ENCODE data around the gene FRMPD3. TPM values are rescaled to one million over a fixed set of nuclear protein-coding genes. Genes with fewer than 3 reads are reported as not detected.

The FRMPD3 gene
- 0.31 TPM for total RNA-seq

DNA sequence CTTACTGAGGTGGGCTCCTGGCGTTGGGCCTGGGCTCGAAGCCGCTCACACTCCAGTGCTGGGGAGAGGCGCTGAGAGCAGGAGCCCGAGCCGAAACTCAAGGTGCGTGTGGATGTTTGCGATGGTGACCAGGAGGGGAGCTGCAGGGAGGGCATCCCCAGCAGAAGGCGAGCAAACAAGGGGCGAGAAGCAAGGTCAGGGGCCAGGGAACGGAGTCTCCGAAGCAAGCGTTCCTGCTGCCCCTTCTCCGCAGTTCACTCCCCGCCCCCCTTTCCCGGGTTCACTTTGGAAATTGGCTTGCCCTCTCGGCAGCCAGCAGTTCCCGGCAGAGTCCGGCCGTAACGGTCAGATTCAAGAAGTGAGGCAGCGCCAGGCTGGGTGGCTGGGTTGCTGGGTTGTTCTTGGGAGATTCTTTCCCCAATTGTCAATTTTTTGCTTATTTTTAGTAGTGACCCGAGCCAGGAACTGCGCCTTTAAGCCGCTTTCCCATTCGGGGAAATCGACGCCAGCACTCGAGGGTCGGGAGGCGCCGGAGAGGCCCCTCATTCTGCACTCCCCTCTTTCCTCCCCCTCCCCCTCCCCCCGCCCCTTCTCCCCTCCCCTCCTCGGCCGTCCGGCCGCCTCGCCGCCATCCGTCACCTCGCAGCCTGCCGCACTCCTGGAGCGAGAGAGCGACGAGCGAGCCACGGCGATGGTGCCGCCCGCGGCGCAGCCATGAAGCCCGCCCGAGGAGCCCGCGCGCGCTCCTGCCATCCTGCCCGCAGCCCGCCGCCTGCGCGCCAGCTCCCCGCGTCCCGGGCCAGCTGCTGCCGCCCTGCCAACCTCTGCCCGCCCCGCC, at the start of gene FRMPD3:
Gene FRMPD3 (plus strand): TSS at position 655 of the 838 bp plus-strand sequence. CDS start 76,937 bp downstream, outside the sequence.
- no peaks in the 10 kb centered on the region for H3K4me1 ChIP-seq (ENCODE audit: insufficient read depth, low read length)
- no peaks in the 10 kb centered on the region for H3K9me3 ChIP-seq (ENCODE audit: low read depth, low read length)
- H3K27me3 ChIP-seq (ENCODE audit: insufficient read depth, low read length) = peaks cover 10% of the 10 kb centered on the region
- H3K4me3 ChIP-seq (ENCODE audit: low read length) = no peak within 1 kb of the TSS

DNA sequence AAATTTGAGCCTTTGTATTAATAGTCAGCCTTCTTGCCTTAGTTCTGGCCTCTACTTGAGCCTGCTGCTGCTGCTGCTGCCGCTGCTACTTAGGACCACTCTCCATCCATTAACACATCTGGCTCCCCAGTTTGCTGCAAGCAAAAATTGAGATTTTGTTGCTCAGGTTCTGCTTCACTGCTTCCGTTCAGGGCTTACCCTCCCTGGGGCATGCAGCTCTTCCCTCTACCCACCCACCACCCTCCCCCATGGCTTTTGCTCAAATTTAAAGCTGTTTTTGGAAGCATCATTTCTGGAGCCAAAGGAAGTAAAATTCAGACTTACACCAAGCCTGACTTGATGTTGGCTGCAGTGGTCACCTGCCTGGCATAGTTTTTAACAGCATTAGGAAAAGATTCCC, 28.9 kb upstream of the FRMPD3 start:
- Histone ChIP-seq H3K27me3 (ENCODE audit: insufficient read depth, low read length) (no peaks in the 10 kb centered on the region), H3K9me3 (ENCODE audit: low read depth, low read length) (no peaks in the 10 kb centered on the region), H3K4me1 (ENCODE audit: insufficient read depth, low read length) (no peaks in the 10 kb centered on the region), H3K4me3 (ENCODE audit: low read length) (no peak overlapping the region)

GRCh38 chrX:107421337-107421861, 28.1 kb upstream of the FRMPD3 start:
- Histone ChIP-seq H3K4me1 (ENCODE audit: insufficient read depth, low read length) (no peaks in the 10 kb centered on the region), H3K9me3 (ENCODE audit: low read depth, low read length) (no peaks in the 10 kb centered on the region), H3K27me3 (ENCODE audit: insufficient read depth, low read length) (no peaks in the 10 kb centered on the region), H3K4me3 (ENCODE audit: low read length) (no peak overlapping the region)

GRCh38 chrX:107429090-107429489, 20.4 kb upstream of the FRMPD3 start:
- H3K4me3 ChIP-seq (ENCODE audit: low read length) = no peak overlapping the region
- H3K4me1 ChIP-seq (ENCODE audit: insufficient read depth, low read length) = no peaks in the 10 kb centered on the region
- H3K27me3 ChIP-seq (ENCODE audit: insufficient read depth, low read length) = no peaks in the 10 kb centered on the region
- H3K9me3 ChIP-seq (ENCODE audit: low read depth, low read length) = no peaks in the 10 kb centered on the region

GRCh38 chrX:107440187-107440586, 9.3 kb upstream of the FRMPD3 start:
- no peak overlapping the region for H3K4me3 ChIP-seq (ENCODE audit: low read length)
- no peaks in the 10 kb centered on the region for H3K4me1 ChIP-seq (ENCODE audit: insufficient read depth, low read length)
- H3K9me3 ChIP-seq (ENCODE audit: low read depth, low read length) = no peaks in the 10 kb centered on the region
- H3K27me3 ChIP-seq (ENCODE audit: insufficient read depth, low read length) = no peaks in the 10 kb centered on the region

- no peaks in the 10 kb centered on the region for H3K4me1 ChIP-seq (ENCODE audit: insufficient read depth, low read length)
- no peak overlapping the region for H3K4me3 ChIP-seq (ENCODE audit: low read length)
- no peaks in the 10 kb centered on the region for H3K27me3 ChIP-seq (ENCODE audit: insufficient read depth, low read length)
- H3K9me3 ChIP-seq (ENCODE audit: low read depth, low read length) = no peaks in the 10 kb centered on the region
Observed at GRCh38 chrX:107440692-107441091, 8.8 kb upstream of the FRMPD3 start.

GRCh38 chrX:107442914-107443527, 6.4 kb upstream of the FRMPD3 start:
- H3K4me3 ChIP-seq (ENCODE audit: low read length) = no peak overlapping the region
- H3K27me3 ChIP-seq (ENCODE audit: insufficient read depth, low read length) = peaks cover under 1% of the 10 kb centered on the region
- H3K9me3 ChIP-seq (ENCODE audit: low read depth, low read length) = no peaks in the 10 kb centered on the region
- no peaks in the 10 kb centered on the region for H3K4me1 ChIP-seq (ENCODE audit: insufficient read depth, low read length)

- no peaks in the 10 kb centered on the region for H3K9me3 ChIP-seq (ENCODE audit: low read depth, low read length)
- H3K27me3 ChIP-seq (ENCODE audit: insufficient read depth, low read length) = peaks cover 8% of the 10 kb centered on the region
- H3K4me3 ChIP-seq (ENCODE audit: low read length) = no peak overlapping the region
- H3K4me1 ChIP-seq (ENCODE audit: insufficient read depth, low read length) = no peaks in the 10 kb centered on the region
Observed at GRCh38 chrX:107445146-107445545, 4.3 kb upstream of the FRMPD3 start.

DNA sequence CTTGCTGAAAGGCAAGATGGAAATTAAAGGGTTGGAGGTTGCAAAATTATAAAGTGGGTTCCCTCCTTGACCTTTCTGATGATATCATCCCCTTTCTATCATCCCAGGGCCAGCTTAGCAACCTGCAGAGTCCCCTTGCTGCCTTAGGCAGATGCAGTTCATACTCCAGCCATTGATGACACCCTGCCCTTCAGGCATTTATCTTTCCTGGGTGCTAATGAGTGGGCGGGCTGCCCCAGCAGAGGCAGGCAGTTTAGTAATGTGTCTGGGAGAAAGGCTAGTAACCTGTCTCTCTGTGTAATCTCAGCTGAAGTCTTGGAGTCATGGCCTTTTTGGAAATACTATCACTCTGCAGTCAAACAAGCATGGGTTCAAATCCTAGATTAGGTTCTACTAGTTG, 3.8 kb upstream of the FRMPD3 start:
- Histone ChIP-seq H3K9me3 (ENCODE audit: low read depth, low read length) (no peaks in the 10 kb centered on the region), H3K27me3 (ENCODE audit: insufficient read depth, low read length) (peaks cover 9% of the 10 kb centered on the region), H3K4me1 (ENCODE audit: insufficient read depth, low read length) (no peaks in the 10 kb centered on the region), H3K4me3 (ENCODE audit: low read length) (no peak overlapping the region)

GRCh38 chrX:107447642-107448041, 1.8 kb upstream of the FRMPD3 start:
- no peaks in the 10 kb centered on the region for H3K9me3 ChIP-seq (ENCODE audit: low read depth, low read length)
- no peak overlapping the region for H3K4me3 ChIP-seq (ENCODE audit: low read length)
- peaks cover 10% of the 10 kb centered on the region for H3K27me3 ChIP-seq (ENCODE audit: insufficient read depth, low read length)
- H3K4me1 ChIP-seq (ENCODE audit: insufficient read depth, low read length) = no peaks in the 10 kb centered on the region

- H3K9me3 ChIP-seq (ENCODE audit: low read depth, low read length) = no peaks in the 10 kb centered on the region
- peaks cover 10% of the 10 kb centered on the region for H3K27me3 ChIP-seq (ENCODE audit: insufficient read depth, low read length)
- no peaks in the 10 kb centered on the region for H3K4me1 ChIP-seq (ENCODE audit: insufficient read depth, low read length)
- no peak overlapping the region for H3K4me3 ChIP-seq (ENCODE audit: low read length)
Observed at GRCh38 chrX:107448625-107448997, 841 bp upstream of the FRMPD3 start.

DNA sequence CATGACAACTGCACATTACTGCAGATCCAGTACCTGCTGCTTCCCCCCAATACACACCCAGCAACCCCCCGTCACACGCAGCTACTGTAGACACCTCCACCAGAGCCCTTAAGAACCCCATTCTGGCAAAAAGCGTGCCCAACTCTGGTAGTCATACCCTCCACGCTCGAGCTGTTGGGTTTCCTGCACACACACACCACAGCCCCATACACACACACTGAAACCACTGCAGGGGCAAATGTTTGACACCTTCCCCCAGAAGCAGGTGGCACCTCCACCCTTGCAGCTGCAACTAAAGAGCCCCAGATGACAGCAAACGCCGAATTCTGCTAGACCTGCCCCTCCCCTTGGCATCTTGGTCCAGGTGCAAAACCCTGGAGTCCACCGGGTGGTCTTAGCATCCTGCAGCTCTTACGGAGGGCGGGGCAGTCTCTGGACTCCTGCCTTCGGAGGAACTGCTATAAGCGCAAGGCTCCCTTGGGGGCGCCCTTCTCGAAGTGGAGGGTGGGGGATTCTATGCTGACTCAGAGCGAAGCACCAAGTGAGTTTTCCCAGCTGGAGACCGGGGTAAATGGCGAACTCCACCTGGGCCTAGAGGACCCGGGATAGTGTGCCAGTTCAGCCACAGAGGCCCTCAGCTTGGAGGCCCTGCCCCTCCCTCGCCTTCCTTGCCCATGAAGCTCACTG, 1.5 kb downstream of the FRMPD3 start:
- no peaks in the 10 kb centered on the region for H3K9me3 ChIP-seq (ENCODE audit: low read depth, low read length)
- no peaks in the 10 kb centered on the region for H3K4me1 ChIP-seq (ENCODE audit: insufficient read depth, low read length)
- peaks cover 10% of the 10 kb centered on the region for H3K27me3 ChIP-seq (ENCODE audit: insufficient read depth, low read length)
- H3K4me3 ChIP-seq (ENCODE audit: low read length) = no peak overlapping the region

GRCh38 chrX:107451731-107452130, 2.3 kb downstream of the FRMPD3 start:
- Histone ChIP-seq H3K4me1 (ENCODE audit: insufficient read depth, low read length) (no peaks in the 10 kb centered on the region), H3K4me3 (ENCODE audit: low read length) (no peak overlapping the region), H3K9me3 (ENCODE audit: low read depth, low read length) (no peaks in the 10 kb centered on the region), H3K27me3 (ENCODE audit: insufficient read depth, low read length) (peaks cover 10% of the 10 kb centered on the region)

DNA sequence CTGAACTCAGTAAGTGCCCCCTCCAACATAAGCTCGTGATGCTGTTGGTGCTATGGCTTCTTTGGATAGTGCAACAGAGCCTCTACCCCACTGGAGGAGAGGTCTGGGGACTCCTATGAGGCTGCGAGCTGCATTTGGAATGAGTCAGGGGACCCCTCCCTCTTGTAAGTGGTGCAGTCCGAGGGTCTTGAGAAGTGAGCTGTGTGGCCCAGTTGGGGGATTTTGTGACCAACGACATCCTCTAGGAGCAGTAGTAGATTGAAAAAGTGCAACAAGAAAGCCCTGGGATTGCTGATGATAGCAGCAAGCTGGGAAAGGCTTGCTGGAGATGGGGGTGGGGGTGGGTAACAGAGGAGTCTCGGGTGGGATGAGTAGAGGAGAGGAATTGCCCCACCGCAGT, 3.1 kb downstream of the FRMPD3 start:
- no peak overlapping the region for H3K4me3 ChIP-seq (ENCODE audit: low read length)
- H3K27me3 ChIP-seq (ENCODE audit: insufficient read depth, low read length) = peaks cover 10% of the 10 kb centered on the region
- no peaks in the 10 kb centered on the region for H3K9me3 ChIP-seq (ENCODE audit: low read depth, low read length)
- H3K4me1 ChIP-seq (ENCODE audit: insufficient read depth, low read length) = no peaks in the 10 kb centered on the region

DNA sequence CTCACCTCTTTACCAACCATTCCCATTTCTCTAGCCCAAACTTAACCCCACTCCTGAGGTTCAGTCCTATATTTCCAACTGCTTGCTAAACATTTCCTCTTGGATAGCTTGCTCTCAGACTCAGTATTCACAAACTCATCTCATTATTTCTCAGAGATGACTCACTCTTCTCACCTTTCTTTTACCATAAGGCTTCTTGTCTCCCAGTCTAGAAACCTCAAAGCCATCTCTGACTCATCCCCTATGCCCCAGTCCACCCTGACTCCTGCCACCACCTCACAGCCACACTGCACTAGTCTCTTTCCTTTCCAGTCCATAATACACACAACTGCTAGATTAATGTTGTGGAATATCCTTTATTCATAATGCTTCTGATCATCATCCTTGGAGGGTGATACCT, 4.8 kb downstream of the FRMPD3 start:
- Histone ChIP-seq H3K4me1 (ENCODE audit: insufficient read depth, low read length) (no peaks in the 10 kb centered on the region), H3K27me3 (ENCODE audit: insufficient read depth, low read length) (peaks cover 3% of the 10 kb centered on the region), H3K4me3 (ENCODE audit: low read length) (no peak overlapping the region), H3K9me3 (ENCODE audit: low read depth, low read length) (no peaks in the 10 kb centered on the region)

All from mononuclear cell (primary cell).